ENCODE data around the gene C3orf80. TPM values are rescaled to one million over a fixed set of nuclear protein-coding genes. Genes with fewer than 3 reads are reported as not detected.
"Not testable (repeated sequence)": the region's sequence is repeated elsewhere in the genome, so short reads cannot be mapped to it uniquely, and the experiment has no call there.

C3orf80 gene
- total RNA-seq, 2 experiments from 2014 or later: not detected

DNA sequence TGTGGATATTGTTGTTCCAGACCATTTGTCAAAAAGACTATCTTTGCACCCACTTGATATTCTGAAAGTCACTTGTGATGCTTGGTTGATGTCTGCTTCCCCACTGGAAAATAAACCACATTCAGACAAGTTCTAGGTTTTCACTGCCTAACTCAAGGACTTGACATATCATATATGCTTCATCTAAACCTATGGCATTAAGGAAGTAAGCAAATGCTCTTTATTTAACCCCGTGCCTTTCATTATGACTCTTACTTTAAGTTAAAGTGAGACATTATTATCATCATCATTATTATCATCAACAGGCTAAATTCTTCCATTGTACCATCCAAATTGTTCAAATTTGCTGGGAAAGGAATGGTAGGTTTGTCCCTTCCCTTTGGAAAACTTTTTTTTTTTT is 30.8 kb upstream of the C3orf80 start:
- no peaks in the 10 kb centered on the region for H3K9me3 Mint-ChIP-seq
- no peaks in the 10 kb centered on the region for H3K27me3 Mint-ChIP-seq
- no peaks in the 10 kb centered on the region for H3K36me3 Mint-ChIP-seq (ENCODE audit: low read depth)
- no peak for DNase-seq
- no peak overlapping the region for H3K4me3 Mint-ChIP-seq
- CTCF ChIA-PET: no interaction called here
- H3K27ac Mint-ChIP-seq: no peak overlapping the region
- POLR2A ChIA-PET: no interaction called here
- no peaks in the 10 kb centered on the region for H3K4me1 Mint-ChIP-seq

DNA sequence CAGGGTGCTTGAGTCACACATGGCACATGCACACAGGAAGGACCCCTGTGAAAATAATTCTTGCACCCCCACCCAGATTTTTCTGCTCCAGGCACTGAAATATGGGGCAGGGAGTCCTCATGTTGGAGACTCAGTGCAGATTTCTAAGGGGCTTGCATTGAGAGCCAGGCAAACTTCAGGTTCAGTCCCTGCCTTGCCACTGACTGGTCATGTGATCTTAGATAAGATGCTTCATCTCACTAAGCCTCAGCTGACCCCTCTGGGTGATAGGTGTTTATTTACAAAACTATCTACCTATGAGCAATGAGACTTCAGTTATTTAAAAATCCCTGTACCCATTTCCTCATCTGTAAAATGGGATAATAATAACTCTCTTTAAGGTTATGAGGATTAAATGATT is 30.1 kb upstream of the C3orf80 start:
- Mint-ChIP-seq H3K4me1 (no peaks in the 10 kb centered on the region), H3K27ac (no peak overlapping the region)
- POLR2A ChIA-PET: no interaction called here

DNA sequence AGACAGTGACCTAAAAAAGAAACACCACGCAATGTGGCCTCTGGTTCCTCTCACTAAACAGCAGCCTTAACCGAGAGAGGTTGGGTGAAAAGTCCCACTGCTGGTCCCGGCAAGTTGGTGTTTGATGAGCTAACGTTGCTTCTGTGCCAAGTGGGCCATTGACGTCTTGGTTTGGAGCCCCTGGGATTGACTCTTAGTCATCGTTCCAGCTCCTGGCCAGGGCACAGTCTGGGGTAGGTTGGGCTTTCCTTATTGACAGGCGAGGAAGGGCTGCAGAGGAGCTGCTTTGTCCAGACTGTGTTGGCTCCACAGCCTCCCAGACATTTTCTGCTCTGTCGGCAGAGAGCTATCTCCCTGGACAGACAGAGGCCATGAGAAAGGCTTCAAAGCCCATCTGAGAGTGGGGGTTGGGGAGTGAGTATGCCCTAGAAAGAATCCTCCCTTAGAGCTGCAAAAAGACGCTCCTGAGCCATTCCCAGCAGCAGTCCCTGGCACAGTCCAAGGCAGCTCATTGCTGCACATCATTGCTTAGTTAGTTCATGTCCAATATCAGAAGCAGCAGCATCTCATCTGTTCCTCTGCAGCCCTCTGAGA is 28.6 kb upstream of the C3orf80 start:
- Mint-ChIP-seq H3K27ac (no peak overlapping the region), H3K4me3 (no peak overlapping the region), H3K9me3 (no peaks in the 10 kb centered on the region), H3K4me1 (no peaks in the 10 kb centered on the region), H3K36me3 (ENCODE audit: low read depth) (no peaks in the 10 kb centered on the region), H3K27me3 (no peaks in the 10 kb centered on the region)
- ChIA-PET POLR2A (no interaction called here), CTCF (interaction anchor here (0.6 kb wide), 1 partner anchor 131 kb away, joined by 3 read pairs; no protein-coding TSS in a partner anchor)
- no peak for DNase-seq

More for the DNA sequence above, 30.1 kb upstream of the C3orf80 start:
- Mint-ChIP-seq H3K27me3 (no peaks in the 10 kb centered on the region), H3K4me3 (no peak overlapping the region), H3K36me3 (ENCODE audit: low read depth) (no peaks in the 10 kb centered on the region), H3K9me3 (no peaks in the 10 kb centered on the region)
- DNase-seq: no peak
- CTCF ChIA-PET: interaction anchor here (0.6 kb wide), 1 partner anchor 502 kb away, joined by 3 read pairs; no protein-coding TSS in a partner anchor

DNA sequence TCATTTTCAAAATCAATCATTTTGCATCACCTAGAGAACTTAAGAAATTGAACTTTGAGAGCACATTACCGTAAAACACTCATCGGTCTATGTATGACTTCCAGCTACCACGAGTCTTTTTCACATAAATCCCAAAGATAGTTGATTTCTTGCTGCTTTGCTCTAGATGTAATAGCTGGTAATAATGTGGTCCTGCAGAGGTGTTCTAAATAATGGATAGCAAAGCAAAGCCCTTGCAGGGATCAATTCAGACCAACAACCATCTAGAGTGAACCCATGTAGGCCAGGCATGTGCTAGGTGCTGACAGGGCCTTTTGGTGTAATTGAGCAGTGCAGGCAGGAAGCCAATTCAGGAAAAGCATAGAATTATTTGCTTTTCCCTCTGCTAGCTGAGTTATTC is 26.1 kb upstream of the C3orf80 start:
- Mint-ChIP-seq H3K4me1 (no peaks in the 10 kb centered on the region), H3K4me3 (no peak overlapping the region), H3K9me3 (no peaks in the 10 kb centered on the region), H3K36me3 (ENCODE audit: low read depth) (no peaks in the 10 kb centered on the region), H3K27me3 (no peaks in the 10 kb centered on the region), H3K27ac (no peak overlapping the region)
- DNase-seq: no peak
- POLR2A ChIA-PET: no interaction called here
- CTCF ChIA-PET: interaction anchor here (0.8 to 1.1 kb wide), 3 partner anchors 12 to 153 kb away, joined by 3 read pairs; no protein-coding TSS in a partner anchor

DNA sequence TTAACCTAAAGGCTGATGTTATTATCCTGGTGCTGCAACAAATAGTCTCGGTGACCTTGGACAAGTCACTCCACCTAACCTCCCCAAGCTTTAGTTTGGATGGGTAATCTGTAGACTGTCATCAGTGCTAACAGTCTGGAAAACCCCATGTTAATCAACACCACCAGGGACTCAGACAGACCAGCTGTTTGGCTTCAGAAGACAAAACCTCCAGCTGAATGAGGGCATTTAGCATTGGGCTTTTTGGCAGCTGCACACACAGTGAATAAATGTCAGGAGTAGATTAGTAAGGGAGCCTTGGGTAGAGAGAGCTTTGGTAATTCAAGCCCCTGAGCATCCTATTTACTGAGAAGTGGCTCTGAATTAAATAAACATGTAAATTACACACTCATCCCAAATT is 24.9 kb upstream of the C3orf80 start:
- no peak overlapping the region for H3K27ac Mint-ChIP-seq
- DNase-seq: no peak
- no peaks in the 10 kb centered on the region for H3K27me3 Mint-ChIP-seq
- H3K4me1 Mint-ChIP-seq: no peaks in the 10 kb centered on the region
- no peak overlapping the region for H3K4me3 Mint-ChIP-seq
- POLR2A ChIA-PET: no interaction called here
- H3K9me3 Mint-ChIP-seq: no peaks in the 10 kb centered on the region
- H3K36me3 Mint-ChIP-seq (ENCODE audit: low read depth): no peaks in the 10 kb centered on the region
- CTCF ChIA-PET: interaction anchor here (0.6 kb wide), 1 partner anchor 727 kb away, joined by 4 read pairs; no protein-coding TSS in a partner anchor

GRCh38 chr3:160204396-160205011 is 20.7 kb upstream of the C3orf80 start:
- DNase-seq; CTCF ChIA-PET; POLR2A ChIA-PET; H3K27me3 Mint-ChIP-seq; H3K36me3 Mint-ChIP-seq (ENCODE audit: low read depth); H3K4me3 Mint-ChIP-seq; H3K27ac Mint-ChIP-seq; H3K4me1 Mint-ChIP-seq; H3K9me3 Mint-ChIP-seq: not testable (repeated sequence)

GRCh38 chr3:160205606-160206005 is 19.6 kb upstream of the C3orf80 start:
- no peak for DNase-seq
- ChIA-PET CTCF (no interaction called here), POLR2A (no interaction called here)
- H3K4me3 Mint-ChIP-seq: no peak overlapping the region
- no peaks in the 10 kb centered on the region for H3K9me3 Mint-ChIP-seq
- no peak overlapping the region for H3K27ac Mint-ChIP-seq
- peaks cover 4% of the 10 kb centered on the region for H3K27me3 Mint-ChIP-seq
- no peaks in the 10 kb centered on the region for H3K36me3 Mint-ChIP-seq (ENCODE audit: low read depth)
- no peaks in the 10 kb centered on the region for H3K4me1 Mint-ChIP-seq

- POLR2A ChIA-PET: interaction anchor here (0.7 kb wide), 1 partner anchor 205 kb away, joined by 3 read pairs; no protein-coding TSS in a partner anchor
Measured at GRCh38 chr3:160210341-160210740, 14.9 kb upstream of the C3orf80 start.

GRCh38 chr3:160210799-160211221 is 14.4 kb upstream of the C3orf80 start:
- H3K9me3 Mint-ChIP-seq: no peaks in the 10 kb centered on the region
- CTCF ChIA-PET: interaction anchor here (0.6 to 1.9 kb wide), 3 partner anchors 23 to 178 kb away, joined by 3 to 4 read pairs (median 3); no protein-coding TSS in a partner anchor
- POLR2A ChIA-PET: interaction anchor here (0.7 kb wide), 1 partner anchor 206 kb away, joined by 3 read pairs; no protein-coding TSS in a partner anchor
- H3K36me3 Mint-ChIP-seq (ENCODE audit: low read depth): no peaks in the 10 kb centered on the region
- H3K27ac Mint-ChIP-seq: no peak overlapping the region
- no peak overlapping the region for H3K4me3 Mint-ChIP-seq
- no peaks in the 10 kb centered on the region for H3K4me1 Mint-ChIP-seq
- peaks cover 15% of the 10 kb centered on the region for H3K27me3 Mint-ChIP-seq
- DNase-seq: no peak

More at GRCh38 chr3:160210341-160210740, 14.9 kb upstream of the C3orf80 start:
- Mint-ChIP-seq H3K27ac (no peak overlapping the region), H3K9me3 (no peaks in the 10 kb centered on the region), H3K4me3 (no peak overlapping the region), H3K36me3 (ENCODE audit: low read depth) (no peaks in the 10 kb centered on the region), H3K4me1 (no peaks in the 10 kb centered on the region), H3K27me3 (peaks cover 15% of the 10 kb centered on the region)
- CTCF ChIA-PET: interaction anchor here (0.6 to 1.9 kb wide), 2 partner anchors 23 to 178 kb away, joined by 3 to 4 read pairs; no protein-coding TSS in a partner anchor
- DNase-seq: no peak

DNA sequence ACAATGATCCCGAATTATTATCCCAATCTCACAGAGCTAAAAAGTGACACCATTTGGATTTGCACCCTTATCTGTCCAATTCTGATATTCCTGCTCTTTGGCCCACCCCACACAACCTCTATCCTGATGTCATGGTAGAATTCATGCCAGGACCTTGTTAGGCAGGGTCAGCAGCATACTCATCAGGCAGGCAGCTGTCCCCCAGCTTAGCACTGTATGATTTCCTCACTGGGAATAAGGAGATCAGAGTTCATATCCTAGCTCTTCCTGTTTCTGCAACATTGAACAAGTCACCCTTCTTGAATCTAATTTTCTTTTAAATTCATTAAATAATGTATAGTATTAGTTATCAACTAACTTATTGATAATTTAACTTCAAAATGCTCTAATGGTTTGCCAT is 12.0 kb upstream of the C3orf80 start:
- ChIA-PET CTCF (no interaction called here), POLR2A (no interaction called here)
- no peak overlapping the region for H3K4me3 Mint-ChIP-seq
- H3K9me3 Mint-ChIP-seq: no peaks in the 10 kb centered on the region
- H3K27me3 Mint-ChIP-seq: peaks cover 14% of the 10 kb centered on the region
- no peaks in the 10 kb centered on the region for H3K36me3 Mint-ChIP-seq (ENCODE audit: low read depth)
- DNase-seq: no peak
- no peak overlapping the region for H3K27ac Mint-ChIP-seq
- no peaks in the 10 kb centered on the region for H3K4me1 Mint-ChIP-seq

GRCh38 chr3:160217675-160218074 is 7.5 kb upstream of the C3orf80 start:
- no peak overlapping the region for H3K4me3 Mint-ChIP-seq
- no peak overlapping the region for H3K27ac Mint-ChIP-seq
- POLR2A ChIA-PET: no interaction called here
- H3K4me1 Mint-ChIP-seq: no peaks in the 10 kb centered on the region
- no peak for DNase-seq
- H3K36me3 Mint-ChIP-seq (ENCODE audit: low read depth): no peaks in the 10 kb centered on the region
- H3K9me3 Mint-ChIP-seq: no peaks in the 10 kb centered on the region
- H3K27me3 Mint-ChIP-seq: peaks cover 42% of the 10 kb centered on the region
- CTCF ChIA-PET: interaction anchor here (0.6 kb wide), 1 partner anchor 19 kb away, joined by 3 read pairs; no protein-coding TSS in a partner anchor

DNA sequence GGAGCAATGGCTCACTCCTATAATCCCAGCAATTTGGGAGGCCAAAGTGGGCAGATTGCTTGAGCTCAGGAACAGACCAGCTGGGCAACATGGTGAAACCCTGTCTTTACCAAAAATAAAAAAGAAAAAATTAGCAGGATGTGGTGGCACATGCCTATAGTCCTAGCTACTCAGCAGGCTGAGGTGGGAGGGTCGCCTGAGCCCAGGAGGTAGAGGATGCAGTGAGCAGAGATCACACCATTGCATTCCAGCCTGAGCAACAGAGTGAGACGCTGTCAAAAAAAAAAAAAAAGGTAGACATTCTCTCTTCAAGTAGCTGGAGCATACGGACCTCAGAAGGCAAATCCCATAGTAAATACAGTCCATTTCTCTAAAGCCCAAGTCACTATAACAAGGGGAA is 7.1 kb upstream of the C3orf80 start:
- H3K27me3 Mint-ChIP-seq: peaks cover 46% of the 10 kb centered on the region
- H3K4me1 Mint-ChIP-seq: no peaks in the 10 kb centered on the region
- H3K9me3 Mint-ChIP-seq: no peaks in the 10 kb centered on the region
- ChIA-PET CTCF (interaction anchor here (0.6 kb wide), 1 partner anchor 19 kb away, joined by 3 read pairs; no protein-coding TSS in a partner anchor), POLR2A (no interaction called here)
- no peak for DNase-seq
- no peaks in the 10 kb centered on the region for H3K36me3 Mint-ChIP-seq (ENCODE audit: low read depth)
- H3K4me3 Mint-ChIP-seq: no peak overlapping the region
- no peak overlapping the region for H3K27ac Mint-ChIP-seq

- peaks cover 8% of the 10 kb centered on the region for H3K4me1 Mint-ChIP-seq
- no peak overlapping the region for H3K4me3 Mint-ChIP-seq
- no peaks in the 10 kb centered on the region for H3K36me3 Mint-ChIP-seq (ENCODE audit: low read depth)
- peaks cover 61% of the 10 kb centered on the region for H3K27me3 Mint-ChIP-seq
- CTCF ChIA-PET: no interaction called here
- DNase-seq: no peak
- H3K27ac Mint-ChIP-seq: no peak overlapping the region
- H3K9me3 Mint-ChIP-seq: no peaks in the 10 kb centered on the region
- POLR2A ChIA-PET: no interaction called here
Measured at GRCh38 chr3:160220038-160220437, 5.2 kb upstream of the C3orf80 start.

Measured in activated CD4-positive, alpha-beta T cell treated with anti-CD3 and anti-CD28 coated beads, Interleukin-2, amount 10 ng/mL, durations not matched to agents 7 days and 5 days (primary cell).